Measurements from ENCODE around the gene SLC8A2.
"Not testable (repeated sequence)": the region's sequence is repeated elsewhere in the genome, so short reads cannot be mapped to it uniquely, and the experiment has no call there.

Gene SLC8A2

DNA sequence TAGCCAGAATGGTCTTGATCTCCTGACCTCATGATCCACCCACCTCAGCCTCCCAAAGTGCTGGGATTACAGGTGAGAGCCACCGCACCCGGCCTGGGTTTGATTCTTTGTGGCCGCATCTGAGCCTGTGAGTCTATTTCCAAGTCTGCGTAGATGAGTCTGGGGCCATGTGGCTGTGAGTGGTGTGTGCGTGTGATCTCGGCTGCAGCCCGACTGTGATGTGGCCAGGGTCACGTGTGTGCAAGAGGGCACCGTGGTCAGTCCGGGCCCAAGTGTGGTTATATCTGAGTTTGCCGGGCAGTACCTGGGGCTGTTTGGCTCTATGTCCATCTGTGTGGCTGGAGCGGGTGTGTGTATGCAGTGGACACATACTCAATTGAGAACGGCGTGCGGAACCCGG, 57.8 kb downstream of the SLC8A2 start:
- TF ChIP-seq, protein P1, sequence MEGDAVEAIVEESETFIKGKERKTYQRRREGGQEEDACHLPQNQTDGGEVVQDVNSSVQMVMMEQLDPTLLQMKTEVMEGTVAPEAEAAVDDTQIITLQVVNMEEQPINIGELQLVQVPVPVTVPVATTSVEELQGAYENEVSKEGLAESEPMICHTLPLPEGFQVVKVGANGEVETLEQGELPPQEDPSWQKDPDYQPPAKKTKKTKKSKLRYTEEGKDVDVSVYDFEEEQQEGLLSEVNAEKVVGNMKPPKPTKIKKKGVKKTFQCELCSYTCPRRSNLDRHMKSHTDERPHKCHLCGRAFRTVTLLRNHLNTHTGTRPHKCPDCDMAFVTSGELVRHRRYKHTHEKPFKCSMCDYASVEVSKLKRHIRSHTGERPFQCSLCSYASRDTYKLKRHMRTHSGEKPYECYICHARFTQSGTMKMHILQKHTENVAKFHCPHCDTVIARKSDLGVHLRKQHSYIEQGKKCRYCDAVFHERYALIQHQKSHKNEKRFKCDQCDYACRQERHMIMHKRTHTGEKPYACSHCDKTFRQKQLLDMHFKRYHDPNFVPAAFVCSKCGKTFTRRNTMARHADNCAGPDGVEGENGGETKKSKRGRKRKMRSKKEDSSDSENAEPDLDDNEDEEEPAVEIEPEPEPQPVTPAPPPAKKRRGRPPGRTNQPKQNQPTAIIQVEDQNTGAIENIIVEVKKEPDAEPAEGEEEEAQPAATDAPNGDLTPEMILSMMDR (conservative IDR thresholded peaks at IDR 0.05; ENCODE audit: low read depth, low read length): no peak
- no peak overlapping the region for H3K4me3 ChIP-seq (ENCODE audit: low read depth, low read length)

DNA sequence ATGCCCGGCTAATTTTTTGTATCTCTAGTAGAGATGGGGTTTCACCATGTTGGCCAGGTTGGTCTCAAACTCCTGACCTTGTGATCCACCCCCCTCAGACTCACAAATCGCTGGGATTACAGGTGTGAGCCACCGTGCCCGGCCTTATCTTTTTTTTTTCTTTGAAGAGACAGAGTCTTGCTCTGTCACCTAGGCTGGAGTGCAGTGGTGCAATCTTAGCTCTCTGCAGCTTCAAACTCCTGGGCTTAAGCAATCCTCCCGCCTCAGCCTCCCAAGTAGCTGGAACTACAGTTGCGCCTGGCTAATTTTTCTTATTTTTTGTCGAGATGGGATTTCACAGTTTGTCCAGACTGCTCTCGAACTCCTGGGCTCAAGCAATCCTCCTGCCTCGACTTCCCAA, 60.0 kb downstream of the SLC8A2 start:
- H3K4me3 ChIP-seq (ENCODE audit: low read depth, low read length); DNase-seq (ENCODE audit: low read depth): not testable (repeated sequence)

More for the DNA sequence above, 57.8 kb downstream of the SLC8A2 start:
- DNase-seq (ENCODE audit: low read depth): no peak

DNA sequence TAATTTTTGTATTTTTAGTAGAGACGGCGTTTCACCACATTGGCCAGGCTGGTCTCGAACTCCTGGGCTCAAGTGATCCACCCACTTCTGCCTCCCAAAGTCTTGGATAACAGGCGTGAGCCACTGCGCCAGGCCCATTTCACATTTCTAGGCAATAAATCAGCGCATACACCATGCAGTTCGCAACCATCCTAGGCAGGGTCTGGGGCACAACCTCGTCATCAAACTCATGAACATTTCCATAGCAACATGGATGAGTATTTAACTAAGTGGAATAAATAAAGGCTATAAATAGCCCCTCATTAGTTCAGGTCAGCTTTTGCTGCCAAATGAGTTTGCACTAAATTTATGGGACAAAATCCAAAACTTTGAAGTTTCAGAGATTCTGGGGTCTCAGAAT, 60.6 kb downstream of the SLC8A2 start:
- H3K4me3 ChIP-seq (ENCODE audit: low read depth, low read length): no peak overlapping the region
- no peak for DNase-seq (ENCODE audit: low read depth)
- TF ChIP-seq, protein P1 (conservative IDR thresholded peaks at IDR 0.05; ENCODE audit: low read depth, low read length): no peak

DNA sequence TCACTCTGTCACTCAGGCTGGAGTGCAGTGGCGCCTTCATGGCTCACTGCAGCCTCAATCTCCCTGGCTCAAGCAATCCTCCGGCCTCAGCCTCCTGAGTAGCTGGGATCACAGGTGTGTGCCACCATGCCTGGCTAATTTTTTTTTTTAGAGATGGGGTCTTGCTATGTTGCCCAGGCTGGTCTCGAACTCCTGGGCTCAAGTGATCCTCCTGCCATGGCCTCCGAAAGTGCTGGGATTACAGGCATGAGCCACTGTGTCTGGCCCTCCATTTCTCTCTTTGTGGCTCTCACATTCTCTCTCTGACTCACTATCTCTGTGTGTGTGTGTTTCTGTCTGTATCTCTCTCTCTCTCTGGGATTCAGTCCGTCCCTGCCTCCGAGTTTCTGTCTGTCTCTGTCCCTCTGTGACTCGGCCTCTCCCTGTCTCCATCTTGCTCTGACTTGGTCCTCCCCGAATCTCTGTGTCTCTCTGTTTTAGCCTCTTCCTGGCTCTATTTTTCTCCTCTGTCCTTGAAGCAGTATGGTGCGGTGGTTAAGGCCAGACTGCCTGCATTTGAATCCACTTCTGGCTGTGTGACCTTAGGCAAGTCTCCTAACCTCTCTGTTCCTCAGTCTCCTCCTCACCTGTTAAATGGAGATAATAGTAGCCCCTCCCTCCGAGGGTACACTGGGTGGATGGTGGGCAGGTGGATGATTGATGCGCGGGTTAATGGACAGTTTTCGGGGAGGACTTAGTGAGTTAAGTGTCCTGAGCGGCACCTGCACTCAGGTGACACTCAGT, 63.3 kb downstream of the SLC8A2 start:
- H3K4me3 ChIP-seq (ENCODE audit: low read depth, low read length): no peak overlapping the region
- TF ChIP-seq, protein P1 (conservative IDR thresholded peaks at IDR 0.05; ENCODE audit: low read depth, low read length): no peak
- no peak for DNase-seq (ENCODE audit: low read depth)

DNA sequence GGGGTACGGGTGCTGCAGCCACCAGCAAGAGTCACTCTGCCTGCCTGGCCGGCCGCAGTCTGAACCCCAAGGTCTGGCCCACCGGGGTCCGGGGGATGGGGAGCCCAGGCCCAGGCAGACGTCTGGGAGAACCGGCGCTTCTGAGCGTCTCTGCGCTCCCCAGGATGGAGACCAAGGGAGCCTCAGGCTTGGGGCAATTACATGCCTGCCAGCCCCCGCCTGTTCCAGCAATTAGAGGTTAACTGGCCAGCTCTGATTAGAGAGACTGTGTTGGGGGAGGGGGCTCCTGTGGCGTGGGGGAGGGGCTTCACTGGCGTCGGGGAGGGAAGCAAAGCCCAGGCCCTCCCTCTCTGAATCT, 64.3 kb downstream of the SLC8A2 start:
- H3K4me3 ChIP-seq (ENCODE audit: low read depth, low read length): no peak overlapping the region
- TF ChIP-seq, protein P1 (conservative IDR thresholded peaks at IDR 0.05; ENCODE audit: low read depth, low read length): no peak
- DNase-seq (ENCODE audit: low read depth): no peak

DNA sequence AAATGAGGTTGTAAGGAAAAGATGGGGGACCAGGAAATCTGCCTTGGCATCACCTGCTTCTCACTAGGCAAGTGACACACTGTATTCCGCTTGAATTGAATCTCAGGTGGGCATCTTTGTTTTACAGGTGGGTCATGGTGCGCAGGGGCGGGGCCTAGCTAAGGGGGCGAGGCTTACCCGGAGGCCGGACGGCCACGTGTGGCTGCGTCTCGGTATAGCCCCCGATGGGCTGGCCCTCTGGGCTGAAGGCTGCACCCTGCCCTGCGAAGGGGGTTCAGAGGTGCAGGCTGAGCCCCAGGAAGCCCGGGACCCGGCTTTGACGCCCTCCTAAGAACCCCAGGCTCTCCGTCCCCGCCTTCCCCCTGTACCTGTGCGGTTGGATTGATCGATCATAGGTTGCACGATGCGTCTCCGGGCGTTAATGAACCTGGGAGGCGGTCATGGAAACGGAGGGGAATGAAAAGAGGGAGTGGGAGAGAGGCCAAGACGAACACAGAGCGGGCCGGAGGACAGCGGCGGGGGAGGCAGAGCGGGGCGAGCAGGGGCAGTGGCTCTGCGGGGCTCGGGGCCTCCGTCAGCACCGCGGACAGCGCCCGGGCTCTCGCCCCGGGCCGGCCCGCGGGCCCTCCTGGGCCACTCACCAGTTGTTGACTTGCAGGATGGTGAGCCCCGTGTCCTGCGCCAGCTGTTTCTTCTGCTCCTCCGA, 64.8 kb downstream of the SLC8A2 start:
- no peak overlapping the region for H3K4me3 ChIP-seq (ENCODE audit: low read depth, low read length)
- TF ChIP-seq, protein P1 (conservative IDR thresholded peaks at IDR 0.05; ENCODE audit: low read depth, low read length): no peak
- DNase-seq (ENCODE audit: low read depth): no peak

DNA sequence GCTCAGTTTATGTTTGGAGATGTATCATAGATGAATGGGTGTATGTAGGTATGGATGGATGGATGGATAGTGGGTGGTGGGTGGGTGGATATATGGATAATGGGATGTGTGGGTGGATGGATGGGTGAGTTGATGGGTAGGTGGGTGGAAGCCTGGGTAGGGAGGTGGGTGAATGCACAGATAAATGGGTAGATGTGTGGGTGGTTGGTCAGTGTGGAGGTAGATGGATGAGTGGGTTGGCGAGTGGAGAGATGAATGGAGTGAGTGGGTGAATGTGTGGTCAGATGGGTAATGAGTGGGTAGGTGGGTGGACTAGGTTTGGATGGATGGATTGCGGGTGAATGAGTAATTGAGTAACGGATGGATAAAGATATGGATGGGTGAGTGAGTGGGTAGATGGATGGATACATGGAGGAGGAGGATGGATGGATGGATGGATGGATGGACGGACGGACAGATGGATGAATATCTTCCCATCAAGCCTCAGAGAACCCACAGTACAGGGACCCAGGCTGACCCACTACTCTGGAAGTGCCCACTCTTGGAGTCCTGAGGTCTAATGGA, 65.8 kb downstream of the SLC8A2 start:
- DNase-seq (ENCODE audit: low read depth): no peak
- no peak overlapping the region for H3K4me3 ChIP-seq (ENCODE audit: low read depth, low read length)
- TF ChIP-seq, protein P1 (conservative IDR thresholded peaks at IDR 0.05; ENCODE audit: low read depth, low read length): no peak

Measured in choroid plexus epithelial cell (primary cell).